DND-41 (cell line): Measurements from ENCODE around the gene EXOG.

Experiments used
- ATAC-seq: fragments of 200-7000 bp; cut with Tn5 transposase; 3 replicates; pipeline ENCODE4 v1.9.1; 2021; ENCODE audit warnings: low read depth; ENCODE audit not compliant: insufficient read depth
- DNase-seq: peaks from one replicate; pipeline ENCODE4 v3.0.0-alpha.2; 2020
- H2AFZ ChIP-seq: 2 replicates; pipeline ENCODE4 v1.6.0; 2012; ENCODE audit warnings: low read depth, low read length
- H3K27ac ChIP-seq: 2 replicates; pipeline ENCODE4 v1.5.1; 2012; ENCODE audit warnings: low read length, inconsistent platforms
- H3K27me3 ChIP-seq: fragments of 200-600 bp; sonication (generic); 2 replicates; pipeline ENCODE4 v1.6.0; 2012; ENCODE audit warnings: low read length, mild to moderate bottlenecking, inconsistent platforms; ENCODE audit not compliant: insufficient read depth, poor library complexity
- H3K36me3 ChIP-seq: 2 replicates; pipeline ENCODE4 v1.5.1; 2012; ENCODE audit warnings: low read length, inconsistent platforms; ENCODE audit not compliant: insufficient read depth
- H3K4me1 ChIP-seq: 2 replicates; pipeline ENCODE4 v1.5.1; 2012; ENCODE audit warnings: mild to moderate bottlenecking, low read length; ENCODE audit not compliant: insufficient read depth
- H3K4me2 ChIP-seq: 2 replicates; pipeline ENCODE4 v1.6.0; 2012; ENCODE audit warnings: mild to moderate bottlenecking, moderate library complexity, low read length, inconsistent platforms; ENCODE audit not compliant: insufficient read depth
- H3K4me3 ChIP-seq, 2 experiments: fragments of 200-600 bp in 1 of 2; shearing (Covaris generic) in 1 of 2; 2 replicates each; pipeline ENCODE4 v1.5.1; 2012 to 2016; ENCODE audit warnings: inconsistent platforms in 2 of 2, low read length in 2 of 2, mild to moderate bottlenecking in 2 of 2, low read depth in 1 of 2, moderate library complexity in 1 of 2
- H3K79me2 ChIP-seq: 2 replicates; pipeline ENCODE4 v1.6.0; 2012; ENCODE audit warnings: low read length, inconsistent platforms; ENCODE audit not compliant: insufficient read depth
- H3K9ac ChIP-seq: 2 replicates; pipeline ENCODE4 v1.6.0; 2012; ENCODE audit warnings: low read depth, mild to moderate bottlenecking, inconsistent platforms, low read length, moderate library complexity
- H3K9me3 ChIP-seq: 2 replicates; pipeline ENCODE4 v1.5.1; 2012; ENCODE audit warnings: low read length, moderate library complexity, mild to moderate bottlenecking, inconsistent platforms; ENCODE audit not compliant: insufficient read depth, severe bottlenecking
- H4K20me1 ChIP-seq: 2 replicates; pipeline ENCODE4 v1.6.0; 2012; ENCODE audit warnings: low read length; ENCODE audit not compliant: insufficient read depth
- CTCF ChIP-seq: IDR thresholded peaks from 2 replicates; pipeline ENCODE4 v1.5.1; 2012; ENCODE audit warnings: borderline replicate concordance, low read length, moderate library complexity, mild to moderate bottlenecking; ENCODE audit not compliant: poor library complexity, severe bottlenecking; ENCODE audit errors: extremely low read depth
- EZH2 ChIP-seq: IDR thresholded peaks from 3 replicates; pipeline ENCODE4 v1.6.1; 2012; ENCODE audit warnings: borderline replicate concordance, low read depth, mild to moderate bottlenecking, moderate library complexity, low read length, inconsistent platforms; ENCODE audit not compliant: severe bottlenecking

The EXOG gene

GRCh38 chr3:38551026-38551832, 55.1 kb downstream of the EXOG start:
- H2AFZ ChIP-seq, result no peak overlapping the region
- H3K9ac ChIP-seq, result no peak overlapping the region
- no peak for ATAC-seq
- no peak overlapping the region for H3K4me3 ChIP-seq
- peaks cover 2% of the 10 kb centered on the region for H3K9me3 ChIP-seq
- TF ChIP-seq CTCF, result no peak
- no peak for TF ChIP-seq EZH2
- no peaks in the 10 kb centered on the region for H4K20me1 ChIP-seq
- no peaks in the 10 kb centered on the region for H3K4me1 ChIP-seq
- H3K27ac ChIP-seq, result no peak overlapping the region
- H3K79me2 ChIP-seq, result no peaks in the 10 kb centered on the region
- H3K36me3 ChIP-seq, result no peaks in the 10 kb centered on the region
- no peak for DNase-seq
- H3K4me2 ChIP-seq, result no peak overlapping the region
- peaks cover 10% of the 10 kb centered on the region for H3K27me3 ChIP-seq

- Histone ChIP-seq H3K36me3 (no peaks in the 10 kb centered on the region), H3K27ac (no peak overlapping the region), H3K79me2 (no peaks in the 10 kb centered on the region), H3K4me3 (no peak overlapping the region), H2AFZ (no peak overlapping the region), H3K27me3 (peaks cover 10% of the 10 kb centered on the region), H3K9ac (no peak overlapping the region), H3K4me2 (no peak overlapping the region), H3K9me3 (peaks cover 2% of the 10 kb centered on the region), H4K20me1 (no peaks in the 10 kb centered on the region), H3K4me1 (no peaks in the 10 kb centered on the region)
- DNase-seq (no peak), ATAC-seq (no peak)
- no peak for TF ChIP-seq CTCF
- no peak for TF ChIP-seq EZH2
These were observed 56.2 kb downstream of the EXOG start for GRCh38 chr3:38552364-38552763.

DNA sequence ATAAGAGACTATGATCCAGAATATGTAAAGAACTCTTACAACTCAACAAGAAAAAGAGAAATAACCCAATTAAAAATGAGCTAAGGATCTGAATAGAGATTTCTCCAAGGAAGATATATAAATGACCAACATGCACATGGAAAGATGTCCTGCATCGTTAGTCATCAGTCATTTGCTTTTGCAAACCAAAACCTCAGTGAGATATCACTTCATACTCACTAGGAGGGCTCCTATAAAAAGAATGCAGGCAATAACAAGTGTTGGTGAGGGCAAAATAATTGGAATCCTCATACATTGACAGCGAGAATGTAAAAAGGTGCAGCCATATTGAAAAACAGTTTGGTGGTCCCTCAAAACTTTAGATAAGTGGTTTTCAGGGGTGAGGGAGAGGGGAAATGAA, 56.9 kb downstream of the EXOG start:
- Histone ChIP-seq H3K9me3 (peaks cover 2% of the 10 kb centered on the region), H4K20me1 (no peaks in the 10 kb centered on the region), H3K36me3 (no peaks in the 10 kb centered on the region), H3K4me1 (no peaks in the 10 kb centered on the region), H3K79me2 (no peaks in the 10 kb centered on the region), H3K4me2 (no peak overlapping the region), H3K4me3 (no peak overlapping the region), H2AFZ (no peak overlapping the region), H3K9ac (no peak overlapping the region), H3K27ac (no peak overlapping the region), H3K27me3 (peaks cover 6% of the 10 kb centered on the region)
- DNase-seq, result no peak
- no peak for ATAC-seq
- no peak for TF ChIP-seq CTCF
- no peak for TF ChIP-seq EZH2
